GM12875 (cell line): Measurements from ENCODE around the gene ST8SIA5.

Source experiments
- H3K4me3 ChIP-seq: one replicate; pipeline ENCODE4 v1.5.1; 2011; ENCODE audit warnings: low read depth, low read length, control low read depth
- CTCF ChIP-seq: IDR thresholded peaks from 2 replicates; pipeline ENCODE4 v1.5.1; 2011; ENCODE audit warnings: low read depth, mild to moderate bottlenecking, control low read depth, inconsistent platforms, low read length, moderate library complexity, borderline replicate concordance; ENCODE audit not compliant: insufficient read depth

ST8SIA5 gene

GRCh38 chr18:46721331-46721730, 35.5 kb downstream of the ST8SIA5 start:
- TF ChIP-seq CTCF = no peak
- no peak overlapping the region for H3K4me3 ChIP-seq

GRCh38 chr18:46720521-46720920, 36.3 kb downstream of the ST8SIA5 start:
- no peak for TF ChIP-seq CTCF
- H3K4me3 ChIP-seq = no peak overlapping the region

GRCh38 chr18:46720092-46720491, 36.8 kb downstream of the ST8SIA5 start:
- no peak for TF ChIP-seq CTCF
- no peak overlapping the region for H3K4me3 ChIP-seq

GRCh38 chr18:46719388-46719787, 37.5 kb downstream of the ST8SIA5 start:
- TF ChIP-seq CTCF = no peak
- no peak overlapping the region for H3K4me3 ChIP-seq

GRCh38 chr18:46718501-46719341, 38.1 kb downstream of the ST8SIA5 start:
- no peak overlapping the region for H3K4me3 ChIP-seq
- no peak for TF ChIP-seq CTCF

- no peak for TF ChIP-seq CTCF
- H3K4me3 ChIP-seq = no peak overlapping the region
Observed at GRCh38 chr18:46716827-46717226, 40.0 kb downstream of the ST8SIA5 start.

- no peak for TF ChIP-seq CTCF
- H3K4me3 ChIP-seq = no peak overlapping the region
Observed at GRCh38 chr18:46716336-46716735, 40.5 kb downstream of the ST8SIA5 start.
